Adrenal gland (tissue), 12 donors: Measurements from ENCODE around the gene EBNA1BP2. TPM values are rescaled to one million over a fixed set of nuclear protein-coding genes. Genes with fewer than 3 reads are reported as not detected.

Experiments used
- DNase-seq, 7 donors: peaks; one replicate each; pipeline ENCODE4 v3.0.0-alpha.2; 2019 to 2020
- H3K27ac ChIP-seq, 5 donors: fragments of 200-600 bp; sonication (generic) in 4 of 5; 1 replicate in 3 of 5; 2 replicates in 2 of 5; pipeline versions ENCODE4 v1.5.1 to v1.8.0; 2016 to 2020; ENCODE audit warnings: mild to moderate bottlenecking in 1 of 5
- H3K27me3 ChIP-seq: fragments of 200-600 bp; 2 replicates; pipeline ENCODE4 v1.8.0; 2021
- H3K36me3 ChIP-seq, 2 donors: fragments of 200-600 bp; replicated peaks in 1 of 2; 1 replicate in 1 of 2; 2 replicates in 1 of 2; pipeline versions ENCODE4 v1.5.1 to v1.8.0; 2018 to 2022
- H3K4me1 ChIP-seq, 2 donors: fragments of 200-600 bp; replicated peaks in 1 of 2; 1 replicate in 1 of 2; 2 replicates in 1 of 2; pipeline versions ENCODE4 v1.5.1 to v1.8.0; 2018 to 2021
- H3K4me3 ChIP-seq, 4 donors: fragments of 200-600 bp; sonication (generic) in 3 of 4; one replicate each; pipeline ENCODE4 v1.5.1; 2016 to 2018
- H3K9me3 ChIP-seq, 3 donors: fragments of 200-600 bp; sonication (generic) in 1 of 3; replicated peaks in 1 of 3; 1 replicate in 2 of 3; 2 replicates in 1 of 3; pipeline versions ENCODE4 v1.5.1 to v1.8.0; 2016 to 2021
- CTCF ChIP-seq, 6 experiments: fragments of 450-650 bp in 4 of 6; fragments of 200-600 bp in 2 of 6; sonication (generic) in 1 of 6; IDR thresholded peaks; 1 replicate in 5 of 6; 2 replicates in 1 of 6; pipeline versions ENCODE4 v1.5.1 to v1.8.0; 2016 to 2021; ENCODE audit warnings: antibody characterized with exemption in 6 of 6, mild to moderate bottlenecking in 2 of 6, moderate library complexity in 1 of 6
- POLR2A ChIP-seq, 2 donors: fragments of 450-650 bp; IDR thresholded peaks; one replicate each; pipeline ENCODE4 v1.6.1; 2017; ENCODE audit warnings: antibody characterized with exemption in 2 of 2, mild to moderate bottlenecking in 2 of 2, moderate library complexity in 1 of 2
- WGBS, 4 donors: extraction: QIAGEN DNeasy Blood & Tissue Kit in 2 of 4; methylation state at CpG; one replicate each; pipeline versions ENCODE4 v1.1.5 to v1.1.7; 2013 to 2017; 5-methylcytosine and 5-hydroxymethylcytosine counted together
- intact Hi-C, 2 donors: fragments of 100-400 bp; cut with DNase I; formaldehyde crosslinking; loops; one replicate each; pipeline versions ENCODE4 v1.14.1 to v1.15.0; 2022 to 2023
- polyA plus RNA-seq, 3 donors: library from polyadenylated mRNA; stranded (reverse); fragments of 200-250 nt in 2 of 3; fragments of 350-450 nt in 1 of 3; fragmentation: Illumina TruSeq in 1 of 3; extraction: RNeasy Lipid Tissue Mini Kit (QIAGEN cat#74804) in 1 of 3; gene quantifications; one replicate each; pipeline ENCODE4 v1.2.3, GENCODE V29; 2013 to 2014
- total RNA-seq, 9 donors: library from RNA; depleted of rRNA in 4 of 9; stranded (reverse); fragments of >200 nt in 4 of 9; fragments of 120-200 nt in 1 of 9; fragmentation: NEBNext Ultra II Directional in 1 of 9; extraction: Animal tissue kit (Norgen Biotek cat#: 25700) in 1 of 9; gene quantifications; one replicate each; pipeline versions ENCODE4 v1.1.0 to v1.2.4, GENCODE V29; 2013 to 2023
- donor health status: healthy with polysubstance abuse.
- donor health status: Bipolar disorder and iron deficiency.
- donor health status: DM: yes; HTN: yes; CAD: no.
- donor health status: DM: no; HTN: no; CAD: no.
- donor health status: DM: no; HTN: no; CAD: no.
- donor health status: DM: yes; HTN: yes; CAD: no.

The EBNA1BP2 gene
- total and polyA plus RNA-seq, 12 donors, result 32.6 to 189 (median 48.2) TPM

DNA sequence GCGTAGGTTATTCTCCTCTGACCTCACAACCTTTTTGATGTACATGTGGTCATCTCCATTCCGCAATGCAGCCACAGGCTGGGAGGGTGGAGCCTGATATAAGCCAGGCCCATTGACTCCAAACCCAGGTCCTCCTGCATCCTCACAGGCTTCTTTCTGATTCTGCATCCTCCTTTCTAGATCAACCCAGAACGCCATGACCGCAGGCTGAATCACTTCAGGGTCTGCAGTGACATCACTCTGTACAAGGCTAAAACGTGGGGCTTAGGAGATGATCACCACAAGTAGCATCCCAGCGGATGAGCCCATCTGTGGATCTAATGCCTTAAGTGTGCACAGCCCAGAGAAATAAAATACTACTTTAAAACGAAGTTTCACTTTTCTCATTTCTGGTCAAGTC is 16.1 kb downstream of the EBNA1BP2 start:
- H3K27ac ChIP-seq, result no peak overlapping the region
- H3K9me3 ChIP-seq, result no peaks in the 10 kb centered on the region
- DNase-seq, result no peak
- no peaks in the 10 kb centered on the region for H3K27me3 ChIP-seq
- 73 to 88% (median 79%) methylated on average over 7 of the region's 7 CpGs for WGBS, 4 donors
- intact Hi-C loops, result no loop called here
- no peak for TF ChIP-seq POLR2A (IDR thresholded peaks at IDR 0.05)
- H3K36me3 ChIP-seq, result no peaks in the 10 kb centered on the region
- no peak overlapping the region for H3K4me3 ChIP-seq
- H3K4me1 ChIP-seq, result no peaks in the 10 kb centered on the region

GRCh38 chr1:43153443-43153842 is 18.6 kb downstream of the EBNA1BP2 start:
- no peaks in the 10 kb centered on the region for H3K36me3 ChIP-seq
- no peak overlapping the region for H3K4me3 ChIP-seq
- H3K27me3 ChIP-seq, result no peaks in the 10 kb centered on the region
- H3K4me1 ChIP-seq, result peaks cover 0 to 1% of the 10 kb centered on the region in 2 donors
- TF ChIP-seq CTCF (IDR thresholded peaks at IDR 0.05), result no peak
- no peak overlapping the region for H3K27ac ChIP-seq
- intact Hi-C loops, result no loop called here
- no peak for DNase-seq
- H3K9me3 ChIP-seq, result no peaks in the 10 kb centered on the region
- 86 to 90% (median 88%) methylated on average over 6 of the region's 6 CpGs for WGBS, 4 donors

DNA sequence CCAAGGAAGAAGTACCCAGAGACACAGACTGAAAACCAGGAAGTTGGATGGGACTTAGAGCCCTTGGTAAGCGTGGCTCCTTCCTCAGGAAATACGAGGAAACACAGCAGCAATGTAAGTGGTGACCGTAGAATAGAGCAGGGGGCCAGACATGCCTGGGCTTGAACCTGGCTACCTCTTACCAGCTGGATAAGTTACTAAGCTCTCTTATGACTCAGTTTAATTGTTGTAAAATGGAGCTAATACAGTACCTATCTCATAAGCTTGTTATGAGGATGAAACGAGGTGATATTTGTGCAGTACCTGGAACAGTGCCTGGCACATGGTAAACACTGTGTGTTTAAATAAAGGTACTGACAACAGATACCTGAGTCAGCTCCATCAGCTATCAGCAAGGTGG is 19.2 kb downstream of the EBNA1BP2 start:
- 59 to 72% (median 64%) methylated on average over 4 of the region's 4 CpGs for WGBS, 4 donors
- Histone ChIP-seq H3K4me1 (peaks cover 0 to 7% of the 10 kb centered on the region in 2 donors), H3K4me3 (no peak overlapping the region), H3K27ac (no peak overlapping the region), H3K27me3 (no peaks in the 10 kb centered on the region), H3K36me3 (no peaks in the 10 kb centered on the region), H3K9me3 (no peaks in the 10 kb centered on the region)
- intact Hi-C loops, result no loop called here
- DNase-seq, result no peak
- no peak for TF ChIP-seq POLR2A (IDR thresholded peaks at IDR 0.05)
- TF ChIP-seq CTCF (IDR thresholded peaks at IDR 0.05), result no peak

- no peak for TF ChIP-seq CTCF (IDR thresholded peaks at IDR 0.05)
- no peak for TF ChIP-seq POLR2A (IDR thresholded peaks at IDR 0.05)
- Histone ChIP-seq H3K4me1 (peaks cover 0 to 12% of the 10 kb centered on the region in 2 donors), H3K27me3 (no peaks in the 10 kb centered on the region), H3K9me3 (no peaks in the 10 kb centered on the region), H3K36me3 (no peaks in the 10 kb centered on the region), H3K4me3 (no peak overlapping the region), H3K27ac (no peak overlapping the region)
- intact Hi-C loops, result no loop called here
- 79 to 83% (median 81%) methylated on average over 5 of the region's 5 CpGs for WGBS, 4 donors
- DNase-seq, result no peak
Observed at GRCh38 chr1:43149889-43150288, 22.2 kb downstream of the EBNA1BP2 start.

DNA sequence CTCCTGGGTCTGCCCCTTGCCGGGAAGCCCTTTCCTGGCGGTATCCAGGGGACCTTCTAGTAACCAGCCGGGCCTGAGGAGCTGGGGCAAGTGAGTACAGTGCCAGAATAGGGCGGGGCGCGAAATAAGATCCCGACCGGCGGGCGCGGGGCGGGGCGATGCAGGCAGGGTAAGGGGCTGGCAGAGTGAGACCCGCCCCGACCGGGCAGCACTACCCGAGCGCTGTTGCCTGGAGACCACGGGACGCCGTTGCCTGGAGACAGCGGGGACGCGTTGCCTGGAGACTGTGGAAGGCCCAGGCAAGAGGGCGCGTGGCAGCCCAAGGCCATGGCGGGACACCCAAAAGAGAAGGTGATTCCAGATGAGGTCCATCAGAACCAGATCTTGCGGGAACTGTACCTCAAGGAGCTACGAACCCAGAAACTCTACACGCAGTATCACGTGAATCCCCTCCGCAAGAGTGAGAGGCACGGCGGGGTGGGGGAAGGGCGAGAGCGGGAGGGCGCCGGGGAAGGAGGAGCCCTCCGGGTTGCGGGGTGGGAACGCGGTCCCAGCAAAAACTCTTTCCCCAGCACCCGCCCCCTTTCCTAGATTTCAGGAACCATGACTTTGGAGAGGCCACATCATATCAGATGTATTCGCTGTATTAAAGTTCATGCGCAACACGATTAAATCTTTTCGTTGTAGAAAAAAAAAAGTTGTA is 24.3 kb downstream of the EBNA1BP2 start:
- DNase-seq, result peak; percentile 76 to 86 (median 79)
- Histone ChIP-seq H3K9me3 (no peaks in the 10 kb centered on the region), H3K27me3 (no peaks in the 10 kb centered on the region), H3K27ac (no peak overlapping the region), H3K4me3 (peak overlapping the region in 1 of 4 donors; percentile 51), H3K4me1 (peaks cover 0 to 12% of the 10 kb centered on the region in 2 donors), H3K36me3 (no peaks in the 10 kb centered on the region)
- intact Hi-C loops, result no loop called here
- peak in 1 of 2 donors; percentile 15 for TF ChIP-seq POLR2A (IDR thresholded peaks at IDR 0.05)
- TF ChIP-seq CTCF (IDR thresholded peaks at IDR 0.05), result no peak
- WGBS, 4 donors, result 4 to 8% (median 5%) methylated on average over 25 to 47 of the region's 47 CpGs
